ENCODE measurements around the gene RELT.

RELT gene

DNA sequence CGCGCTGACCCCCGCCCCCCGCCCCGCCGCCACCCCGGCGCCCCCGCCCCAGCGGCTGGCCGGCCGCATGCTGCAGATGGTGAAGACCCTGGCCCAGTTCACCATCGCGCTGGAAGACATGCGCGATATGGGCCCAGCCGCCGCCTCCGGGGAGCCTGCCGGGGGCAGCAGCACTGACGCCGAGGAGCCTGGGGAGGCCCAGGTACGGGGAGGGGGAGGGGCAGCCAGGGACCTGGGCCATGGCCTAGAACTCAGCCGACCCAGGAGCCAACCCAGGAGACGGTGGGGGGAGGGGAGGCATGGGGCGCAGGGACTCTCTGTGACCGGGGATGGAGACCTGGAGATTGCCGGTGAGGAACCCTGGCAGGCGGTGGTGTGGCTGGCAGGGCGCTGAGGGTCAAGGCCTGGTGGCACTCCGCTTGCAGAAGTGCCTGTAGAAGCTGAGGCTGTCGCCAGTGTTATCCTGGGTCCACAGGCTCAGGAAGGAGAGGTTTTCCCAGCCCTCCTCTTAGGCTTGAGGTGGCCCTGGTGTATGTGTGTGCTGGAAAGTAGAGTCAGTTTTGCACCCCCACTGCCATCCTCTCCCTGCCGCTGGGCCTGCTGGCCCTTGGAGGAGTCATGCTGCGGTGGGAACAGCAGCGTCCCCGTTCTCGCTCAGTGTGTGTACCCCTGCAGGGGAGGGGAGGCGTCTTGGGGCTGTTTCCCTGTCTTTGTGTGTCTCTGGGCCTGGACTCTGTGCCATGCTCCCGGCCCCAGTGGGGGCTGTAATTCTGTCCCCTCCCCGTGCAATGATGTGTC is 32.9 kb upstream of the RELT start:
- TF ChIP-seq, protein P1, sequence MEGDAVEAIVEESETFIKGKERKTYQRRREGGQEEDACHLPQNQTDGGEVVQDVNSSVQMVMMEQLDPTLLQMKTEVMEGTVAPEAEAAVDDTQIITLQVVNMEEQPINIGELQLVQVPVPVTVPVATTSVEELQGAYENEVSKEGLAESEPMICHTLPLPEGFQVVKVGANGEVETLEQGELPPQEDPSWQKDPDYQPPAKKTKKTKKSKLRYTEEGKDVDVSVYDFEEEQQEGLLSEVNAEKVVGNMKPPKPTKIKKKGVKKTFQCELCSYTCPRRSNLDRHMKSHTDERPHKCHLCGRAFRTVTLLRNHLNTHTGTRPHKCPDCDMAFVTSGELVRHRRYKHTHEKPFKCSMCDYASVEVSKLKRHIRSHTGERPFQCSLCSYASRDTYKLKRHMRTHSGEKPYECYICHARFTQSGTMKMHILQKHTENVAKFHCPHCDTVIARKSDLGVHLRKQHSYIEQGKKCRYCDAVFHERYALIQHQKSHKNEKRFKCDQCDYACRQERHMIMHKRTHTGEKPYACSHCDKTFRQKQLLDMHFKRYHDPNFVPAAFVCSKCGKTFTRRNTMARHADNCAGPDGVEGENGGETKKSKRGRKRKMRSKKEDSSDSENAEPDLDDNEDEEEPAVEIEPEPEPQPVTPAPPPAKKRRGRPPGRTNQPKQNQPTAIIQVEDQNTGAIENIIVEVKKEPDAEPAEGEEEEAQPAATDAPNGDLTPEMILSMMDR (IDR thresholded peaks at IDR 0.05; ENCODE audit: extremely low read depth, missing control alignments) = no peak
- DNase-seq (ENCODE audit: low spot score) = no peak

DNA sequence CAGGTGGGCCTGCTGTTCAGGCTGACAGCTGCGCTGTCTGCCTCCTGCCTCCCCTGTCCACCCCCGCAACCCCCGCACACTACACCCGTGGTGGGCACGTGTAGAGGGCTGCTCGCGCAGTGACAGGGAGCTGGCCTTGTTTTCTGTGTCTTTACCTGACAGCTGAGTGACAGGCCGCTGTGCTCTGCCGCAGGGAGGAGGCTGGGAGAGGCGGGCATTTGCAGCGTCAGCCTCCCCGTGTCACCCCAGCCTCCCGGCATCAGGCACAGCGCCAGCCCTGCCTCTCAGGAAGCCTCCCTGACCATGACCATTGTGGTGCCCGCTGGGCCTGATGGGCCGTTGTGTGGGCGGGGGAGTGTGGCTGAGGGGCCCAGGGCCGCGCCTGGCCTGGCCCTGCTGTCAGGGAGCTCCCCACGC is 32.0 kb upstream of the RELT start:
- no peak for DNase-seq (ENCODE audit: low spot score)
- TF ChIP-seq, protein P1 (IDR thresholded peaks at IDR 0.05; ENCODE audit: extremely low read depth, missing control alignments) = no peak

DNA sequence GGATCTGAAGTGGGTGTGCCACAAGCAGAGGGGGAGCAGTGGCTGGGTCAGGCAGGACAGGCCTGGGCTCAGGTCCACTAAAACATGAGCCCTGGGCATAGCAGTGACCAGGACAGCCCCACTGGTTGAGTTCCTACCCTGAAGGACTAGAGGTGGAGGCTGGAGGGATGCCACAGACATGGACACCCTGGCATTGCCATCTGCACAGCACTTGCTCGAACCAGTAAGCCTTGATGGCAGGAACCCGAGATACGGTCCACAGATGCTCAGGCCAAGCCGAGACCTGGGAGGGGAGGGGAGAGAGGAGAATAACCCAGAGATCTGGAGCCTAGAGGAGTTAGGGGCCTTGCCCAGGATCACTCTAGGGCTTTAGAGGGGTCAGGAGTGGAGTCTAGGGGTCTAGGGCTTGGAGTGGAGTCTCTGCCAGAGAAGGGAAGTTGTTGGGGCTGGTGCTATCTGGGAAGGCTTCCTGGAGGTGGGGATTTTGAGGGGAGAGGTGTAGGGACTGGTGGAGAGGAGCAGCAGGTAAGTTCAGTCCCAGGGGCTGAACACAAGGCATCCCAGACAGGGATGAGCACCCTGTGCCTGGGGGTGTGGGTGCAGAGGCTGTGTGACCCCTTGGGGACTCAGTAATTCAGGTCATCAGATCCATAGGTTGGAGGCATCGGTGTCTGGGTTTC is 30.6 kb upstream of the RELT start:
- TF ChIP-seq, protein P1 (IDR thresholded peaks at IDR 0.05; ENCODE audit: extremely low read depth, missing control alignments) = no peak
- no peak for DNase-seq (ENCODE audit: low spot score)

DNA sequence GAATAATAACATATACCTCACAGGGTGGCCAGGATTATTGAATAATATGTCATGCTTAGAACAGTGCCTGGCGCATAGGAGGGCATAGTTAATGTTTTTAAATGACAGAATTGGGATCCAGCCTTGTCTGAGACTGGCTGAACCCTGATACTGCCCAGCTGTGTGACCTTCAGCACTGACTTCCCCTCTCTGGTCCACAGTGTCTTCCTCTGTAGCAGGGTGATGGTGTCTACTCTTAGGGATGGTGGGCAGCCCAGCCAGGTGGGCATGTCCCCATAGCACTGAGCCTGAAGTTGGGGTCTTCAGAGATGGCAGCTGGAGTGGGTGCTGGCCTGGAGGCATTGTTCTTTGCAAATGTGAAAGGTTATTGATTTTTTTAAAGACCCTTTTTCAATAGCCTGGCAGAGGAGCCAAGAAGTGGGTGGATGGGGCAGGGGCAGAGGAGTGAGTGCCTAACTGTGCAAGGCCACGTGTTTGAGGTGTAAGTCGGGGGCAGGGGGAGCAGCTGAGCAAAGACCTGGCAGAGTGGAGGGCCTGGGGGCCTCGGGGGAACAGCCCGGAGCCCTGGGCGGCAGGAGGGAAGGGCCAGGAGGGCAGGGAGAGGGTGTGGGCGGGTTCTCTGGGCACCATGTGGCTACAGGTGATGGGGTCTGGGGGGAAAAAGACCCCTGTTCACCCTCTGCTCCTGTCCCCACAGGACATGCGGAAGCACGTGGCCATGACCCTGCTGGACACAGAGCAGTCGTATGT is 29.8 kb upstream of the RELT start:
- TF ChIP-seq, protein P1 (IDR thresholded peaks at IDR 0.05; ENCODE audit: extremely low read depth, missing control alignments) = no peak
- no peak for DNase-seq (ENCODE audit: low spot score)

DNA sequence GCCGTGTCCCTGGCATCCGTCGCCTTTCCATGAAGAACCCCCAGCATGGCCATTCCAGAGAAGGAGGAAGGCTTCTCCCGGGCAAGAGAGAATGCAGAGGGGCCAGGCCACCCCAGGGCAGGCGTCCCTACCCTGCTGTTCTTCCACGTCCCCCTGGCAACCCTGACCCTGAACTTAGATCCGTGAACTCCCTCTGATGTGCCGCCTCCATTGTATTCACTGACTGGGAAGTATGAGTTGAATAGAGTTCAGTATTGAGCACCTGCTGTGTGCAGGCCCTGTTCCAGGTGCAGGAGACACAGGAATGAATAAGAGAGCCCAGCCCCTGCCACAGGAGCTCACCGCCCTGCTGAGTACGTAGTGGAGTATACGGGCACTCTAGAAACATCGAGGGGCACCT is 29.1 kb upstream of the RELT start:
- TF ChIP-seq, protein P1 (IDR thresholded peaks at IDR 0.05; ENCODE audit: extremely low read depth, missing control alignments) = no peak
- no peak for DNase-seq (ENCODE audit: low spot score)

DNA sequence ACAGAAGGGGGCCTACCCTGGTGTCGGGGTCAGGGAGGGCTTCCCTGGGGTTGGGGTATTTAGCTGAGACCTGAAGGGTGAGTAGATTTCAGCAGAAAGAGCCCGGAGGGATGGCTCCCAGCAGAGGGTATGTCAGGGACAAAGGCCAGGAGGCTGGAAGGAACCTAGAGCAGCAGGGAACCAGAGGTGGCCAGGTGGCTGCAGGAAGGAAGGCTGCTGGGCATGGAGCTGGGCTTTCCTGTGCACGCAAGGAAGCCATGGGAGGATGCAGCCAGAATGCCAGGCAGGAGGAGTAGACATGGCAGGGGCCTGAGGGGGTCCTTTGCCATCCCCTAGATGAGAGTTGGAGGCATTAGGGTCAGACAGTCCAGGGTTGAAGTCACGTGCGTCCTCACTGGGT is 27.4 kb upstream of the RELT start:
- DNase-seq (ENCODE audit: low spot score) = no peak
- TF ChIP-seq, protein P1 (IDR thresholded peaks at IDR 0.05; ENCODE audit: extremely low read depth, missing control alignments) = no peak

DNA sequence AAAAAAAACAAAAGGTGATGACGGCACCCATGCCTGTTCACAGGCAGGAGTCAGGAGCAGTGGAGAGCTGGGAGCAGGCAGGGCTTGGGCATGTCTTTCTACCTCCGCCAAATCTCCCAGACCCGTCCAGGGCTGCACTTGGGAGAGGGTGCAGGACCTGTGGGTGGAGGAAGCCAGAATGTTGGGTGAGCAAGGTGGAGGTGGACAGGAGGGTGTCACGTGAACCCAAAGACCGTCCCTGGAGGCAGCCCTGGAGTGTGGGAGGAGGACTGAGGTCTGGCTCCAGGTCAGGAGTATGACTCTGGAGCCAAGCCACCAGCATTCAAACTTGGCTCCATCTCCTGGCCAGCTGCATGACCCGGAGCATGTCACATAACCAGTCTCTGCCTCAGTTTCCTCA is 26.6 kb upstream of the RELT start:
- TF ChIP-seq, protein P1 (IDR thresholded peaks at IDR 0.05; ENCODE audit: extremely low read depth, missing control alignments) = no peak
- no peak for DNase-seq (ENCODE audit: low spot score)
